Prostate gland (tissue), 2 donors: ENCODE results near the gene MARK2.

ENCODE experiments used
- CTCF ChIP-seq, 4 experiments: fragments of 200-600 bp in 2 of 4; fragments of 450-650 bp in 2 of 4; sonication (generic) in 2 of 4; IDR thresholded peaks; 1 replicate in 3 of 4; 2 replicates in 1 of 4; pipeline ENCODE4 v1.5.1; 2016 to 2019; ENCODE audit warnings: antibody characterized with exemption in 4 of 4, mild to moderate bottlenecking in 2 of 4, moderate library complexity in 2 of 4
- POLR2A ChIP-seq: fragments of 450-650 bp; IDR thresholded peaks from one replicate; pipeline ENCODE4 v1.6.1; 2016; ENCODE audit warnings: antibody characterized with exemption, mild to moderate bottlenecking

- TF ChIP-seq CTCF (IDR thresholded peaks at IDR 0.05) (no peak), POLR2A (no peak)
Measured at GRCh38 chr11:63951779-63952536, 113.0 kb downstream of the MARK2 start.
